Uterus (tissue), 2 donors: ENCODE measurements around the gene LRP11.

ENCODE experiments used
- POLR2A ChIP-seq, 2 donors: fragments of 450-650 bp; IDR thresholded peaks; one replicate each; pipeline ENCODE4 v1.6.1; 2016; ENCODE audit warnings: antibody characterized with exemption in 2 of 2, mild to moderate bottlenecking in 1 of 2, moderate library complexity in 1 of 2
- TF ChIP-seq, protein P1 (sequence below), 4 experiments: fragments of 200-600 bp in 2 of 4; fragments of 450-650 bp in 2 of 4; sonication (generic) in 2 of 4; IDR thresholded peaks; one replicate each; pipeline ENCODE4 v1.5.1; 2016 to 2019; ENCODE audit warnings: antibody characterized with exemption in 4 of 4, mild to moderate bottlenecking in 2 of 4, moderate library complexity in 1 of 4

DNA sequence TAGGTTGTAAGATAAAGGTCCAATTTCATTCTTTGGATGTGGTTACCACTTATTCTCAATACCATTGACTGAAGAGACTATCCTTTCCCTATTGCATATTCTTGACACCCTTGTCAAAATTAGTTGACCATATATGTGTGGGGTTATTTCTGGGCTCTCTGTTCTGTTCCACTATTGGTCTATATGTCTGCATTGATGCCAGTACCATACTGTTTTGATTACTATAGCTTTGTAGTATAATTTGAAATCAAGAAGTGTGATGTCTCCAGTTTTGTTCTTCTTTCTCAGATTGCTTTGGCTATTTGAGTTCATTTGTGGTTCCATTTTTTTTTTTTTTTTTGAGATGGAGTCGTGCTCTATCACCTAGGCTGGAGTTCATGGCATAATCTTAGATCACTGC, 8.1 kb upstream of the LRP11 start:
- TF ChIP-seq, protein P1, sequence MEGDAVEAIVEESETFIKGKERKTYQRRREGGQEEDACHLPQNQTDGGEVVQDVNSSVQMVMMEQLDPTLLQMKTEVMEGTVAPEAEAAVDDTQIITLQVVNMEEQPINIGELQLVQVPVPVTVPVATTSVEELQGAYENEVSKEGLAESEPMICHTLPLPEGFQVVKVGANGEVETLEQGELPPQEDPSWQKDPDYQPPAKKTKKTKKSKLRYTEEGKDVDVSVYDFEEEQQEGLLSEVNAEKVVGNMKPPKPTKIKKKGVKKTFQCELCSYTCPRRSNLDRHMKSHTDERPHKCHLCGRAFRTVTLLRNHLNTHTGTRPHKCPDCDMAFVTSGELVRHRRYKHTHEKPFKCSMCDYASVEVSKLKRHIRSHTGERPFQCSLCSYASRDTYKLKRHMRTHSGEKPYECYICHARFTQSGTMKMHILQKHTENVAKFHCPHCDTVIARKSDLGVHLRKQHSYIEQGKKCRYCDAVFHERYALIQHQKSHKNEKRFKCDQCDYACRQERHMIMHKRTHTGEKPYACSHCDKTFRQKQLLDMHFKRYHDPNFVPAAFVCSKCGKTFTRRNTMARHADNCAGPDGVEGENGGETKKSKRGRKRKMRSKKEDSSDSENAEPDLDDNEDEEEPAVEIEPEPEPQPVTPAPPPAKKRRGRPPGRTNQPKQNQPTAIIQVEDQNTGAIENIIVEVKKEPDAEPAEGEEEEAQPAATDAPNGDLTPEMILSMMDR (IDR thresholded peaks at IDR 0.05) = no peak
- TF ChIP-seq POLR2A (IDR thresholded peaks at IDR 0.05) = no peak
